Keratinocyte (primary cell): ENCODE measurements around the gene SH3GLB2. TPM values are rescaled to one million over a fixed set of nuclear protein-coding genes. Genes with fewer than 3 reads are reported as not detected.

Source experiments
- DNase-seq: peaks from one replicate; pipeline ENCODE4 v3.0.0-alpha.2; 2011; ENCODE audit warnings: low read depth, missing footprints, low spot score
- FAIRE-seq: peaks from 2 replicates; lab custom pipeline; 2011; peaks lifted over from hg19 to GRCh38; lab: Jason Lieb, UNC
- H2AFZ ChIP-seq: 2 replicates; pipeline ENCODE4 v1.6.0; 2012; ENCODE audit warnings: low read length, control low read depth, inconsistent platforms; ENCODE audit not compliant: control insufficient read depth
- H3K27ac ChIP-seq: 2 replicates; pipeline ENCODE4 v1.5.1; 2011; ENCODE audit warnings: low read length; ENCODE audit not compliant: control insufficient read depth, insufficient read depth
- H3K27me3 ChIP-seq: 3 replicates; pipeline ENCODE4 v1.6.0; 2011; ENCODE audit warnings: low read length; ENCODE audit not compliant: control insufficient read depth, insufficient read depth; ENCODE audit errors: extremely low read depth
- H3K36me3 ChIP-seq, 2 experiments: 2 replicates in 1 of 2; 3 replicates in 1 of 2; pipeline ENCODE4 v1.5.1; 2011; ENCODE audit warnings: low read length in 2 of 2, mild to moderate bottlenecking in 1 of 2; ENCODE audit not compliant: control insufficient read depth in 2 of 2, insufficient read depth in 2 of 2; ENCODE audit errors: extremely low read depth in 1 of 2
- H3K4me1 ChIP-seq: 3 replicates; pipeline ENCODE4 v1.5.1; 2011; ENCODE audit warnings: low read length; ENCODE audit not compliant: control insufficient read depth, insufficient read depth; ENCODE audit errors: extremely low read depth
- H3K4me2 ChIP-seq: 3 replicates; pipeline ENCODE4 v1.6.0; 2011; ENCODE audit warnings: low read depth, low read length; ENCODE audit not compliant: control insufficient read depth, insufficient read depth; ENCODE audit errors: extremely low read depth
- H3K4me3 ChIP-seq, 3 experiments: fragments of 200-600 bp in 1 of 3; sonication (generic) in 1 of 3; 2 replicates in 2 of 3; 3 replicates in 1 of 3; pipeline ENCODE4 v1.5.1; 2011 to 2016; ENCODE audit warnings: low read length in 3 of 3, mild to moderate bottlenecking in 3 of 3, control low read depth in 2 of 3, inconsistent platforms in 1 of 3, low read depth in 1 of 3, mixed read lengths in 1 of 3, mixed run types in 1 of 3, moderate library complexity in 1 of 3; ENCODE audit not compliant: control insufficient read depth in 2 of 3, insufficient read depth in 2 of 3; ENCODE audit errors: extremely low read depth in 1 of 3
- H3K79me2 ChIP-seq: 2 replicates; pipeline ENCODE4 v1.6.0; 2012; ENCODE audit warnings: low read length; ENCODE audit not compliant: control insufficient read depth, insufficient read depth
- H3K9ac ChIP-seq: 3 replicates; pipeline ENCODE4 v1.6.0; 2011; ENCODE audit warnings: low read length; ENCODE audit not compliant: control insufficient read depth, insufficient read depth; ENCODE audit errors: extremely low read depth
- H3K9me1 ChIP-seq: 3 replicates; pipeline ENCODE4 v1.6.0; 2011; ENCODE audit warnings: low read length; ENCODE audit not compliant: control insufficient read depth, insufficient read depth; ENCODE audit errors: extremely low read depth
- H3K9me3 ChIP-seq: 2 replicates; pipeline ENCODE4 v1.5.1; 2012; ENCODE audit warnings: low read depth, low read length; ENCODE audit not compliant: control insufficient read depth
- H4K20me1 ChIP-seq: 3 replicates; pipeline ENCODE4 v1.6.0; 2011; ENCODE audit warnings: low read length; ENCODE audit not compliant: control insufficient read depth, insufficient read depth; ENCODE audit errors: extremely low read depth
- CTCF ChIP-seq, 3 experiments: IDR thresholded peaks in 1 of 3; conservative IDR thresholded peaks in 1 of 3; optimal IDR thresholded peaks in 1 of 3; 2 replicates in 2 of 3; 3 replicates in 1 of 3; pipeline versions ENCODE3 to v1.5.1; 2011; ENCODE audit warnings: low read length in 3 of 3, mild to moderate bottlenecking in 3 of 3, moderate library complexity in 2 of 3, control low read depth in 1 of 3, inconsistent platforms in 1 of 3; ENCODE audit not compliant: insufficient read depth in 2 of 3; ENCODE audit errors: extremely low read depth in 1 of 3
- EZH2 ChIP-seq: IDR thresholded peaks from one replicate; pipeline ENCODE4 v1.6.1; 2012; ENCODE audit warnings: inconsistent platforms, mild to moderate bottlenecking, low read length, moderate library complexity
- dilution Hi-C: fragments of 300-500 bp; cut with MboI; formaldehyde crosslinking; loops from one replicate; pipeline ENCODE4 v1.7.0; 2020; ENCODE audit warnings: low sequenced_read_pairs; ENCODE audit not compliant: extremely low pct_ligation_motif_present
- polyA plus RNA-seq, 5 experiments: library from polyadenylated mRNA; depleted of rRNA in 3 of 5; stranded (reverse) in 3 of 5; stranded (forward) in 1 of 5; unstranded in 1 of 5; fragments of >200 nt; gene quantifications; 1 replicate in 1 of 5; 2 replicates in 3 of 5; 3 replicates in 1 of 5; pipeline versions ENCODE4 v1.2.1 to v1.2.3, GENCODE V29; 2011 to 2012; ENCODE audit warnings: missing spikeins in 2 of 5, low read depth in 1 of 5, low replicate concordance in 1 of 5

Gene SH3GLB2
- polyA plus RNA-seq, 1 donor (not counting 4 experiments of a cell fraction or from before 2014, with no cell fraction given) = 37.1 TPM

GRCh38 chr9:129064499-129064908 lies 36.4 kb upstream of the SH3GLB2 start:
- no peaks in the 10 kb centered on the region for H4K20me1 ChIP-seq
- H3K9me3 ChIP-seq = no peaks in the 10 kb centered on the region
- no peak overlapping the region for H2AFZ ChIP-seq
- no peak overlapping the region for H3K4me2 ChIP-seq
- H3K9me1 ChIP-seq = no peaks in the 10 kb centered on the region
- DNase-seq (no peak), FAIRE-seq (no peak)
- H3K27ac ChIP-seq = no peak overlapping the region
- dilution Hi-C loops = no loop called here
- H3K27me3 ChIP-seq = no peaks in the 10 kb centered on the region
- no peaks in the 10 kb centered on the region for H3K79me2 ChIP-seq
- H3K9ac ChIP-seq = no peak overlapping the region
- no peak overlapping the region for H3K4me3 ChIP-seq
- H3K4me1 ChIP-seq = no peaks in the 10 kb centered on the region
- no peak for TF ChIP-seq EZH2
- TF ChIP-seq CTCF (optimal IDR thresholded peaks at IDR 0.05 in 1 of 3, IDR thresholded peaks at IDR 0.05 in 1 of 3, conservative IDR thresholded peaks at IDR 0.05 in 1 of 3; ENCODE audit: extremely low read depth in 1 of 3, insufficient read depth in 2 of 3, low read length in 3 of 3) = no peak
- H3K36me3 ChIP-seq = peaks cover 22 to 37% of the 10 kb centered on the region in 2 experiments

- Histone ChIP-seq H3K27ac (no peak overlapping the region), H3K4me2 (no peak overlapping the region), H2AFZ (no peak overlapping the region), H3K9ac (no peak overlapping the region), H3K4me3 (no peak overlapping the region), H3K36me3 (peaks cover 25 to 36% of the 10 kb centered on the region in 2 experiments), H3K9me3 (no peaks in the 10 kb centered on the region), H3K79me2 (no peaks in the 10 kb centered on the region), H3K9me1 (no peaks in the 10 kb centered on the region), H3K27me3 (no peaks in the 10 kb centered on the region), H4K20me1 (no peaks in the 10 kb centered on the region), H3K4me1 (no peaks in the 10 kb centered on the region)
- no peak for DNase-seq
- FAIRE-seq = no peak
- TF ChIP-seq CTCF (optimal IDR thresholded peaks at IDR 0.05 in 1 of 3, IDR thresholded peaks at IDR 0.05 in 1 of 3, conservative IDR thresholded peaks at IDR 0.05 in 1 of 3; ENCODE audit: extremely low read depth in 1 of 3, insufficient read depth in 2 of 3, low read length in 3 of 3) (no peak), EZH2 (no peak)
- dilution Hi-C loops = no loop called here
Measured at GRCh38 chr9:129063061-129063460, 34.9 kb upstream of the SH3GLB2 start.
